ENCODE measurements around the gene RD3L. TPM values are rescaled to one million over a fixed set of nuclear protein-coding genes. Genes with fewer than 3 reads are reported as not detected.

RD3L gene
- total and polyA plus RNA-seq, 2 experiments from 2014 or later = not detected

- in situ Hi-C loops (cut with MboI) = no loop called here
- 82 to 85% methylated on average over 8 of the region's 8 CpGs for WGBS, 2 experiments (ENCODE audit: low coverage in 1 of 2, low lambda C conversion rate in 2 of 2, missing lambda C conversion rate in 2 of 2)
- no peaks in the 10 kb centered on the region for H3F3A ChIP-seq (ENCODE audit: insufficient read depth)
- no peaks in the 10 kb centered on the region for H3K9me2 ChIP-seq (ENCODE audit: insufficient read depth)
- no peaks in the 10 kb centered on the region for H3K9me3 ChIP-seq (ENCODE audit: low read depth)
- no peak for DNase-seq
- H3K9ac ChIP-seq = no peak overlapping the region
- H3K36me3 ChIP-seq (ENCODE audit: low read depth) = no peaks in the 10 kb centered on the region
- H3K79me2 ChIP-seq (ENCODE audit: insufficient read depth) = no peaks in the 10 kb centered on the region
- no peaks in the 10 kb centered on the region for H3K27me3 ChIP-seq (replicated peaks; ENCODE audit: insufficient read depth)
- TF ChIP-seq EZH2 (IDR thresholded peaks at IDR 0.05; ENCODE audit: insufficient read depth, poor library complexity, severe bottlenecking) = no peak
- TF ChIP-seq EZH2phosphoT487 (IDR thresholded peaks at IDR 0.05; ENCODE audit: insufficient read depth, low read depth) = no peak
- H4K20me1 ChIP-seq (ENCODE audit: insufficient read depth) = no peaks in the 10 kb centered on the region
- no peak overlapping the region for H3K27ac ChIP-seq
- H3K4me3 ChIP-seq = no peak overlapping the region
- H3K4me2 ChIP-seq (ENCODE audit: unreplicated experiment) = no peak overlapping the region
- no peak overlapping the region for H2AFZ ChIP-seq
- no peaks in the 10 kb centered on the region for H3K4me1 ChIP-seq (ENCODE audit: insufficient read depth)
Measured at GRCh38 chr14:103892247-103892646, 50.1 kb downstream of the RD3L start.

- Histone ChIP-seq H3K27ac (no peak overlapping the region), H4K20me1 (ENCODE audit: insufficient read depth) (no peaks in the 10 kb centered on the region), H2AFZ (no peak overlapping the region), H3K9me2 (ENCODE audit: insufficient read depth) (no peaks in the 10 kb centered on the region), H3K9me3 (ENCODE audit: low read depth) (no peaks in the 10 kb centered on the region), H3K4me3 (no peak overlapping the region), H3K4me2 (ENCODE audit: unreplicated experiment) (no peak overlapping the region), H3K27me3 (replicated peaks; ENCODE audit: insufficient read depth) (no peaks in the 10 kb centered on the region), H3K4me1 (ENCODE audit: insufficient read depth) (no peaks in the 10 kb centered on the region), H3F3A (ENCODE audit: insufficient read depth) (no peaks in the 10 kb centered on the region), H3K79me2 (ENCODE audit: insufficient read depth) (no peaks in the 10 kb centered on the region), H3K9ac (no peak overlapping the region), H3K36me3 (ENCODE audit: low read depth) (no peaks in the 10 kb centered on the region)
- TF ChIP-seq EZH2phosphoT487 (IDR thresholded peaks at IDR 0.05; ENCODE audit: insufficient read depth, low read depth) = no peak
- no peak for TF ChIP-seq EZH2 (IDR thresholded peaks at IDR 0.05; ENCODE audit: insufficient read depth, poor library complexity, severe bottlenecking)
- no peak for DNase-seq
- in situ Hi-C loops (cut with MboI) = no loop called here
- 89 to 93% methylated on average over 15 of the region's 15 CpGs for WGBS, 2 experiments (ENCODE audit: low coverage in 1 of 2, low lambda C conversion rate in 2 of 2, missing lambda C conversion rate in 2 of 2)
Measured at GRCh38 chr14:103891667-103892215, 50.6 kb downstream of the RD3L start.

GRCh38 chr14:103890821-103891666 lies 51.3 kb downstream of the RD3L start:
- H3K4me1 ChIP-seq (ENCODE audit: insufficient read depth) = no peaks in the 10 kb centered on the region
- H4K20me1 ChIP-seq (ENCODE audit: insufficient read depth) = no peaks in the 10 kb centered on the region
- H3K9me2 ChIP-seq (ENCODE audit: insufficient read depth) = no peaks in the 10 kb centered on the region
- H3F3A ChIP-seq (ENCODE audit: insufficient read depth) = no peaks in the 10 kb centered on the region
- H3K9ac ChIP-seq = no peak overlapping the region
- no peak overlapping the region for H3K27ac ChIP-seq
- no peak overlapping the region for H2AFZ ChIP-seq
- DNase-seq = no peak
- H3K9me3 ChIP-seq (ENCODE audit: low read depth) = no peaks in the 10 kb centered on the region
- no peak overlapping the region for H3K4me2 ChIP-seq (ENCODE audit: unreplicated experiment)
- no peaks in the 10 kb centered on the region for H3K79me2 ChIP-seq (ENCODE audit: insufficient read depth)
- 74 to 75% methylated on average over 18 of the region's 18 CpGs for WGBS, 2 experiments (ENCODE audit: low coverage in 1 of 2, low lambda C conversion rate in 2 of 2, missing lambda C conversion rate in 2 of 2)
- TF ChIP-seq EZH2phosphoT487 (IDR thresholded peaks at IDR 0.05; ENCODE audit: insufficient read depth, low read depth) (no peak), EZH2 (IDR thresholded peaks at IDR 0.05; ENCODE audit: insufficient read depth, poor library complexity, severe bottlenecking) (no peak)
- in situ Hi-C loops (cut with MboI) = no loop called here
- H3K27me3 ChIP-seq (replicated peaks; ENCODE audit: insufficient read depth) = no peaks in the 10 kb centered on the region
- H3K4me3 ChIP-seq = no peak overlapping the region
- no peaks in the 10 kb centered on the region for H3K36me3 ChIP-seq (ENCODE audit: low read depth)

Other genes starting within 250 kb of the RD3L start
- gene XRCC3, start 227.1 kb downstream of the RD3L start, total RNA-seq (2014; rRNA removed; shearing (Covaris generic)) = 19.1 and 20.3 TPM in 2 replicates
- gene XRCC3, start 227.1 kb downstream of the RD3L start, polyA plus RNA-seq (2016; fragmentation: Nextera tagmentation; extraction: Ambion mirVana) = 4.0 and 4.9 TPM in 2 replicates
- gene ZFYVE21, start 226.7 kb downstream of the RD3L start, total RNA-seq (2014; rRNA removed; shearing (Covaris generic)) = 60.3 and 77.4 TPM in 2 replicates
- gene ZFYVE21, start 226.7 kb downstream of the RD3L start, polyA plus RNA-seq (2016; fragmentation: Nextera tagmentation; extraction: Ambion mirVana) = 112 and 120 TPM in 2 replicates
- 4.6 and 10.6 TPM in 2 replicates for gene PPP1R13B, start 95.0 kb downstream of the RD3L start, total RNA-seq (2014; rRNA removed; shearing (Covaris generic))
- gene PPP1R13B, start 95.0 kb downstream of the RD3L start, polyA plus RNA-seq (2016; fragmentation: Nextera tagmentation; extraction: Ambion mirVana) = 2.0 and 2.4 TPM in 2 replicates
- not detected in 2 replicates for gene TDRD9, start 14.1 kb downstream of the RD3L start, total RNA-seq (2014; rRNA removed; shearing (Covaris generic))
- not detected in 2 replicates for gene TDRD9, start 14.1 kb downstream of the RD3L start, polyA plus RNA-seq (2016; fragmentation: Nextera tagmentation; extraction: Ambion mirVana)
- not detected in 2 replicates for gene ASPG, start 143.2 kb upstream of the RD3L start, total RNA-seq (2014; rRNA removed; shearing (Covaris generic))
- not detected in 2 replicates for gene ASPG, start 143.2 kb upstream of the RD3L start, polyA plus RNA-seq (2016; fragmentation: Nextera tagmentation; extraction: Ambion mirVana)
- gene KIF26A, start 196.1 kb upstream of the RD3L start, total RNA-seq (2014; rRNA removed; shearing (Covaris generic)) = not detected in 2 replicates
- gene KIF26A, start 196.1 kb upstream of the RD3L start, polyA plus RNA-seq (2016; fragmentation: Nextera tagmentation; extraction: Ambion mirVana) = not detected in 2 replicates